Measurements from ENCODE around the gene KLHL42. TPM values are rescaled to one million over a fixed set of nuclear protein-coding genes. Genes with fewer than 3 reads are reported as not detected.

The KLHL42 gene
- total and polyA plus RNA-seq, 2 of the 8 experiments (the other 6 are each of a cell fraction or from before 2014, with no cell fraction given) = 13.6 to 21.6 TPM

DNA sequence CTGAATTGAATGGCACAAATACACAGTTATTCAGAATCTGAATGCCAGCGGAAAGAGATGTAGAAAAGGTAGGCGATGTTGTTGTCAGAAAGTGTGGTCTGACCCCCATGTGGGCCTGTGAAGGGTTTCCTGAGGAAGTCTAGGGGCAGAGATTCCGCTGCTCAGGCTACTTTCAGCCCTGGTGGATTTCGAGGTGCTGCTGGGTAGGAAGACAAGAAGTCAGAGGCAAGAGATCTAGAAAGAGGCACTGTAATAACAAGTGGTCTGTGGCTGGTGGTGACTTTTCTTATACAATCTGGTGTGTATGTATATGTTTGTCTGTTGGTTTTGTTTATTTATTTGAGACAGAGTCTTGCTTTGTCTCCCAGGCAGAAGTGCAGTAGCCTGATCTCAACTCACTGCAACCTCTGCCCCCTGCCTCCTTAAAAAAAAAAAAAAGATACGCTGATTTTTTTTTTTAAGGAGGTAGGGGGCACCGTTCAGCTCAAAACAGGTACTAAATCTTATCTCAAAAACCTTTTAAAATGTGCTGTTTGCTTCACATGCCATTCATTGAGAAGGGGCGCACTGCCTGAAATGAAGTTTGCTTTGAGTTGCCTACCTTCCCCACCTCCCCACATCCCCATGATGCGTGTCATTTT lies 27.1 kb downstream of the KLHL42 start:
- Histone ChIP-seq H3K36me3 (ENCODE audit: control insufficient read depth in 2 of 4, insufficient read depth in 4 of 4, low read length in 3 of 4) (no peaks in the 10 kb centered on the region), H2AK5ac (ENCODE audit: low read depth, low read length) (no peak overlapping the region), H3K18ac (ENCODE audit: extremely low read depth, low read length) (no peak overlapping the region), H4K91ac (replicated peaks; ENCODE audit: insufficient read length, low read length) (no peak overlapping the region), H3K27me3 (replicated peaks in 1 of 4; ENCODE audit: control insufficient read depth in 3 of 4, extremely low read depth in 1 of 4, insufficient read depth in 3 of 4, low read length in 3 of 4) (no peaks in the 10 kb centered on the region), H3K4me2 (ENCODE audit: insufficient read depth in 1 of 2, low read depth in 2 of 2, low read length in 2 of 2) (no peak overlapping the region), H3K23ac (ENCODE audit: insufficient read length) (no peak overlapping the region), H2BK20ac (ENCODE audit: low read length) (no peak overlapping the region), H3K14ac (ENCODE audit: insufficient read length) (no peak overlapping the region), H4K5ac (ENCODE audit: insufficient read length, low read depth, low read length) (no peak overlapping the region), H3K9ac (replicated peaks in 1 of 4; ENCODE audit: extremely low read depth in 1 of 4, low read depth in 3 of 4, low read length in 3 of 4) (no peak overlapping the region), H2AFZ (ENCODE audit: low read length) (no peak overlapping the region), H3K27ac (ENCODE audit: low read depth, low read length) (no peak overlapping the region), H2BK120ac (replicated peaks; ENCODE audit: low read depth, low read length) (no peak overlapping the region), H2BK15ac (ENCODE audit: low read length) (no peak overlapping the region), H2BK5ac (ENCODE audit: low read depth, low read length) (no peak overlapping the region), H3K4ac (replicated peaks; ENCODE audit: insufficient read length, low read depth, low read length) (no peak overlapping the region), H3K79me2 (ENCODE audit: control insufficient read depth in 1 of 2, insufficient read depth in 2 of 2, low read length in 2 of 2) (no peaks in the 10 kb centered on the region), H2BK12ac (ENCODE audit: low read depth, low read length) (no peak overlapping the region), H3K79me1 (ENCODE audit: low read depth, low read length) (no peaks in the 10 kb centered on the region), H4K20me1 (replicated peaks in 1 of 2; ENCODE audit: control insufficient read depth in 1 of 2, insufficient read depth in 2 of 2, low read length in 2 of 2) (no peaks in the 10 kb centered on the region), H4K8ac (ENCODE audit: extremely low read depth, insufficient read depth, low read length) (no peak overlapping the region), H3K23me2 (ENCODE audit: low read depth, low read length) (no peaks in the 10 kb centered on the region), H3K56ac (replicated peaks; ENCODE audit: insufficient read length, low read depth, low read length) (no peak overlapping the region), H3K9me3 (ENCODE audit: insufficient read depth in 2 of 2, low read depth in 1 of 2, low read length in 1 of 2) (no peaks in the 10 kb centered on the region), H3K4me3 (ENCODE audit: extremely low read depth in 1 of 4, insufficient read depth in 2 of 4, low read depth in 3 of 4, low read length in 4 of 4) (no peak overlapping the region), H3K4me1 (replicated peaks in 1 of 4; ENCODE audit: control insufficient read depth in 3 of 4, insufficient read depth in 4 of 4, low read length in 3 of 4) (no peaks in the 10 kb centered on the region)
- ChIA-PET POLR2A (ENCODE audit: partially characterized antibody) (interaction anchor here (0.6 to 1.0 kb wide), 2 partner anchors 12 to 97 kb away, joined by 3 to 5 read pairs; no protein-coding TSS in a partner anchor), CTCF (ENCODE audit: partially characterized antibody) (interaction anchor here (0.6 to 2.2 kb wide), 13 partner anchors 8 to 478 kb away, joined by 3 to 10 read pairs (median 4); no protein-coding TSS in a partner anchor)
- FAIRE-seq (no peak), DNase-seq (ENCODE audit: low read depth in 1 of 2, low spot score in 2 of 2) (no peak)
- TF ChIP-seq TBP (IDR thresholded peaks at IDR 0.05; ENCODE audit: low read depth, low read length) (no peak), RAD21 (IDR thresholded peaks at IDR 0.05 in 1 of 2, conservative IDR thresholded peaks at IDR 0.05 in 1 of 2; ENCODE audit: low read depth in 2 of 2, low read length in 2 of 2) (peak; percentile 20 to 42; a peak in 3 of 4 replicates)
- TF ChIP-seq, protein P1, sequence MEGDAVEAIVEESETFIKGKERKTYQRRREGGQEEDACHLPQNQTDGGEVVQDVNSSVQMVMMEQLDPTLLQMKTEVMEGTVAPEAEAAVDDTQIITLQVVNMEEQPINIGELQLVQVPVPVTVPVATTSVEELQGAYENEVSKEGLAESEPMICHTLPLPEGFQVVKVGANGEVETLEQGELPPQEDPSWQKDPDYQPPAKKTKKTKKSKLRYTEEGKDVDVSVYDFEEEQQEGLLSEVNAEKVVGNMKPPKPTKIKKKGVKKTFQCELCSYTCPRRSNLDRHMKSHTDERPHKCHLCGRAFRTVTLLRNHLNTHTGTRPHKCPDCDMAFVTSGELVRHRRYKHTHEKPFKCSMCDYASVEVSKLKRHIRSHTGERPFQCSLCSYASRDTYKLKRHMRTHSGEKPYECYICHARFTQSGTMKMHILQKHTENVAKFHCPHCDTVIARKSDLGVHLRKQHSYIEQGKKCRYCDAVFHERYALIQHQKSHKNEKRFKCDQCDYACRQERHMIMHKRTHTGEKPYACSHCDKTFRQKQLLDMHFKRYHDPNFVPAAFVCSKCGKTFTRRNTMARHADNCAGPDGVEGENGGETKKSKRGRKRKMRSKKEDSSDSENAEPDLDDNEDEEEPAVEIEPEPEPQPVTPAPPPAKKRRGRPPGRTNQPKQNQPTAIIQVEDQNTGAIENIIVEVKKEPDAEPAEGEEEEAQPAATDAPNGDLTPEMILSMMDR (IDR thresholded peaks at IDR 0.05; ENCODE audit: control extremely low read depth in 1 of 3, insufficient read depth in 1 of 3, low read depth in 1 of 3, low read length in 3 of 3) = peak in 2 of 3 experiments; percentile 14 to 16; a peak in 2 of 4 replicates
- 57% methylated on average over 8 of the region's 8 CpGs; no CpG with 5 or more reads in 1 of the 2 experiments for WGBS, 2 experiments (ENCODE audit: extremely low coverage in 1 of 2, insufficient coverage in 1 of 2, insufficient read length in 1 of 2, insufficient replicate concordance in 2 of 2, low coverage in 1 of 2, low lambda C conversion rate in 2 of 2, missing lambda C conversion rate in 1 of 2)

Data from H1 (cell line).